ENCODE results near the gene CERS6.

DNA sequence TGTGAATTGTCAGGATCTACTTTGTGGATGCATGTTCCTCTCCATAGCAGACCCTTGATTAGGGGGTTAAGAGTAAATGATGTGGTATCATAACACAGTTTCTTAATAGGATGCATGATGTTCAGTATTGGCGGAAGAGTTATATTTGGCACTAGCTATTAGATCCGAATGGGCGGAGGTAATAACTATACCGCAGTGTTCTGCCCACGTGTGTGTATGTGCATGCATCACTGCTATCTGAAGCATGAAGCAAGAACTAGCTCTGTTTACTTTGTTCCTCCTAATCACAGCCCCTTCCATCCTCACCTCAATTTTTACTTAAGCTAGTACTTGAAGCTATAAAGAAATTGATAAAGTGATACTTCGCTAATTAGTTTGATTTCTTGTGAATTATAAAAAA is 186.8 kb downstream of the CERS6 start:
- TF ChIP-seq, protein P1, sequence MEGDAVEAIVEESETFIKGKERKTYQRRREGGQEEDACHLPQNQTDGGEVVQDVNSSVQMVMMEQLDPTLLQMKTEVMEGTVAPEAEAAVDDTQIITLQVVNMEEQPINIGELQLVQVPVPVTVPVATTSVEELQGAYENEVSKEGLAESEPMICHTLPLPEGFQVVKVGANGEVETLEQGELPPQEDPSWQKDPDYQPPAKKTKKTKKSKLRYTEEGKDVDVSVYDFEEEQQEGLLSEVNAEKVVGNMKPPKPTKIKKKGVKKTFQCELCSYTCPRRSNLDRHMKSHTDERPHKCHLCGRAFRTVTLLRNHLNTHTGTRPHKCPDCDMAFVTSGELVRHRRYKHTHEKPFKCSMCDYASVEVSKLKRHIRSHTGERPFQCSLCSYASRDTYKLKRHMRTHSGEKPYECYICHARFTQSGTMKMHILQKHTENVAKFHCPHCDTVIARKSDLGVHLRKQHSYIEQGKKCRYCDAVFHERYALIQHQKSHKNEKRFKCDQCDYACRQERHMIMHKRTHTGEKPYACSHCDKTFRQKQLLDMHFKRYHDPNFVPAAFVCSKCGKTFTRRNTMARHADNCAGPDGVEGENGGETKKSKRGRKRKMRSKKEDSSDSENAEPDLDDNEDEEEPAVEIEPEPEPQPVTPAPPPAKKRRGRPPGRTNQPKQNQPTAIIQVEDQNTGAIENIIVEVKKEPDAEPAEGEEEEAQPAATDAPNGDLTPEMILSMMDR (IDR thresholded peaks at IDR 0.05; ENCODE audit: poor library complexity, severe bottlenecking): no peak
- TF ChIP-seq SMC3 (conservative IDR thresholded peaks at IDR 0.05; ENCODE audit: poor library complexity): no peak
- TF ChIP-seq, protein P2, sequence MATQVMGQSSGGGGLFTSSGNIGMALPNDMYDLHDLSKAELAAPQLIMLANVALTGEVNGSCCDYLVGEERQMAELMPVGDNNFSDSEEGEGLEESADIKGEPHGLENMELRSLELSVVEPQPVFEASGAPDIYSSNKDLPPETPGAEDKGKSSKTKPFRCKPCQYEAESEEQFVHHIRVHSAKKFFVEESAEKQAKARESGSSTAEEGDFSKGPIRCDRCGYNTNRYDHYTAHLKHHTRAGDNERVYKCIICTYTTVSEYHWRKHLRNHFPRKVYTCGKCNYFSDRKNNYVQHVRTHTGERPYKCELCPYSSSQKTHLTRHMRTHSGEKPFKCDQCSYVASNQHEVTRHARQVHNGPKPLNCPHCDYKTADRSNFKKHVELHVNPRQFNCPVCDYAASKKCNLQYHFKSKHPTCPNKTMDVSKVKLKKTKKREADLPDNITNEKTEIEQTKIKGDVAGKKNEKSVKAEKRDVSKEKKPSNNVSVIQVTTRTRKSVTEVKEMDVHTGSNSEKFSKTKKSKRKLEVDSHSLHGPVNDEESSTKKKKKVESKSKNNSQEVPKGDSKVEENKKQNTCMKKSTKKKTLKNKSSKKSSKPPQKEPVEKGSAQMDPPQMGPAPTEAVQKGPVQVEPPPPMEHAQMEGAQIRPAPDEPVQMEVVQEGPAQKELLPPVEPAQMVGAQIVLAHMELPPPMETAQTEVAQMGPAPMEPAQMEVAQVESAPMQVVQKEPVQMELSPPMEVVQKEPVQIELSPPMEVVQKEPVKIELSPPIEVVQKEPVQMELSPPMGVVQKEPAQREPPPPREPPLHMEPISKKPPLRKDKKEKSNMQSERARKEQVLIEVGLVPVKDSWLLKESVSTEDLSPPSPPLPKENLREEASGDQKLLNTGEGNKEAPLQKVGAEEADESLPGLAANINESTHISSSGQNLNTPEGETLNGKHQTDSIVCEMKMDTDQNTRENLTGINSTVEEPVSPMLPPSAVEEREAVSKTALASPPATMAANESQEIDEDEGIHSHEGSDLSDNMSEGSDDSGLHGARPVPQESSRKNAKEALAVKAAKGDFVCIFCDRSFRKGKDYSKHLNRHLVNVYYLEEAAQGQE (IDR thresholded peaks at IDR 0.05; ENCODE audit: borderline replicate concordance): no peak
- no peak for TF ChIP-seq POLR2AphosphoS5 (IDR thresholded peaks at IDR 0.05)
- TF ChIP-seq TAF1 (IDR thresholded peaks at IDR 0.05; ENCODE audit: low read depth): no peak
- no peak for TF ChIP-seq EP300 (conservative IDR thresholded peaks at IDR 0.05; ENCODE audit: poor library complexity, severe bottlenecking)
- no peak for TF ChIP-seq EZH2 (IDR thresholded peaks at IDR 0.05; ENCODE audit: borderline replicate concordance, insufficient read depth, low read length, poor library complexity, severe bottlenecking)
